HG03175 (cell line): ENCODE data around the gene VSTM4.

ENCODE experiments used
- ATAC-seq: cut with Tn5 transposase; IDR thresholded peaks from one replicate; pipeline ENCODE4 v1.9.1; 2021; ENCODE audit warnings: mild to moderate bottlenecking, moderate library complexity; ENCODE audit not compliant: unreplicated experiment

Gene VSTM4, protein sequence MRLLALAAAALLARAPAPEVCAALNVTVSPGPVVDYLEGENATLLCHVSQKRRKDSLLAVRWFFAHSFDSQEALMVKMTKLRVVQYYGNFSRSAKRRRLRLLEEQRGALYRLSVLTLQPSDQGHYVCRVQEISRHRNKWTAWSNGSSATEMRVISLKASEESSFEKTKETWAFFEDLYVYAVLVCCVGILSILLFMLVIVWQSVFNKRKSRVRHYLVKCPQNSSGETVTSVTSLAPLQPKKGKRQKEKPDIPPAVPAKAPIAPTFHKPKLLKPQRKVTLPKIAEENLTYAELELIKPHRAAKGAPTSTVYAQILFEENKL

DNA sequence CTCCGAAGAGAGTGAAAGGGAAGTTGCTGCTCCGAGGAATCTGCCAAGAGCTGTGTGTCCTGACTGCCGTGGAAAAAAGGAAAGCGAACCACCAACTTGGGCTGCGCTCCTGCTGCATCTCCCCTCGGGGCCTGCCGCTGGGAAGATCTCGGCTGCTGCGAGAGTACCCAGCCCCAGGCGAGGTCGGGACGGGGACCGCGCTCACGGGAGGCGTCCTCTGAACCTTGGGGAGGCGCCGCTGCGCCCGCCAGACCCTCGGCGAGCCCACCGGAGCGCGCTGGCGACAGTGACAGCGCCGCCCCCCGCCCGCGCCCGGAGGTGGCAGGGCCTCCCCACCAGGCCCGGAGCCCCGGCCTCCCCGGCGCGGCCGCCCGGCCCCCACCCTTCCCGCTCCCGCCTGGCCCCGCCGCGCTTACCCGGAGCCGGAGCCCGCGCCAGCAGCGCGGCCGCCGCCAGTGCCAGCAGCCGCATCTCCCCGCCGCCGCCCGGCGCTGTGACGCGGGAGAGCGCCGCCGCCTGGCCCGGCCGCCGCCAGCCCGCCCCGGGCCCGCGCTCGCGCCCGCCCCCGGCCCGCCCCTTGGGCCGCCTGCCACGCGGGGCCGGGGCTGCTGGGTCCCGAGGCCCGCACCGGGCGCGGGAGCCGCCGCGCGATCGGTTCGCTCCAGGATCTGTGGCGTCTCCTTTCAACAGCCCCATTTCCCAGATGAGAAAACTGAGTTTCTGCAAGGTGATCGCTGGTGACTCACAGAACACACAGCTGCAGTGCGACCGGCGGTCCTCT is at the start of gene VSTM4:
Gene VSTM4 (minus strand): TSS at position 508 of the 781 bp plus-strand sequence. CDS start 37 bp downstream, at position 471.
- peak; percentile 49 for ATAC-seq

DNA sequence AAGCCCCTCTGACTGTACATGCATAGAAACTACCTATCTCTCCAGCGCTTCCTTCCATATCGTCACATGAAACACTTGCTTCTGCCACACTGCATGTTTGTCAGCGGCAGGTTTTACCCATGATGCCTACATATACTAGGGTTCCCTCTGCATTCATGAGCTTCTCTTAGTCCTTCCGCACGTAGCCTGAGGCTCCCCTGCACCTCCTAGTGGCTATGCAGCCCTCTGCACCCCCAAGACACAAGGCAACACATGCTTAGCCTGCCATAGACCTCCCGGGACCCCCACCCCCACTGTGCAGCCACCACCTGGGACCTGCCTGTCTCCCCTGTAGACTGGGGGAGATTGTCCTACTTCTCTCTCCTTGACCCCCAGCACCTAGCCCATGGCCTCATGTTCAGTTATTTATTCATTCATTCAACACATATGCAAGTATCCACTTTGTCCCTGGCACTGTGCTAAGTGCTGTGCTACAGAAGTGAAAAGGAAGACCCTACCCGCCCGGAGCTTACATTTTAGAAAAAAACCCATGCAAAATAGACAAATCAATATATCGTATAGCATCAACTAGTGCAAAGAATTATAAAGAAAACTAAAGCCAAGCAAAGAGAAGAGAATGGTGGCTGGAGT is 49.4 kb upstream of the VSTM4 start:
- peak; percentile 85 for ATAC-seq

DNA sequence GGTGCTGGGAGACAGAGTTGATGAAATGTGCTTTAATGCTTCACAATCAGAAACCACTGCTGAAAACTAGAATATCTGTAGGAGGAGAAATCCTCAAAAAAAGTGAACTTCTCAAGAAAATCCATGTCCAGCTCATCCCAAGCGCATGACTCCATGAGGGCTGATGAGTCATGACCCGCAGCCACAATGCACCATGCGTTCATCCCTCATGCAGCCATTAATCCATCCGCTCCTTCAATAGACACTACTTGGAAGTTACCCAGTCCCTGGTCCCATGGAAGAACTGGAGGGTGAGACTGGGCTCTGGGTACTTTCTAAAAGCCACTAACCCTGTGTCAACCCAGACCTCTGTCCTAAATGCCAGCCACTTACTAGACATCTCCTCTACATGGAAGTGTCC is 48.4 kb upstream of the VSTM4 start:
- no peak for ATAC-seq

DNA sequence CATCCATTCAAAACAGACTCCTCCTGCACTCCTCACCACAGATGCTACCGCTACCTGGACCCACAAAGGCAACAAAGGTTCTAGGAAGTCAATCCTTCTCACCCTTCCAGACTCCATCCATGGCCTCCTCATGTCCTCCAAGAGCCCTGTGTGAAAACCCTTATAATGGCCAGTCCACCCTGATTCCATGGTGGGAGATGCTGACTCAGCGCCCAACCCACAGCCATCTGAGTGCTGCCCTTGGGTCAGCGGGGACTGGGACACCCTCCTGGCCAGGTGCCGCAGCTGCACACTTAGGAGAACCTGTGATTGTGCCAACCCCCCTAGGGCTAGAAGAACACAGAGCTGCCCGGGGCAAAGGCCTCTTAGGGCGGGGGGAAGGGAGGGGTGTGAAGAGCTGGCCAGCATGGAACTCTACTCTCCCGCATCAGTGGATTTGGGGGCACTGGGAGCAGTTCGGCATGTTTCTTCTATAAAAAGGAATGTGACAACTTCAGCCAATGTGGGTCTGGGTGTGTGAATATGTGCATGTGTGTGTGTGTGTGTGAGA is 47.5 kb upstream of the VSTM4 start:
- no peak for ATAC-seq

DNA sequence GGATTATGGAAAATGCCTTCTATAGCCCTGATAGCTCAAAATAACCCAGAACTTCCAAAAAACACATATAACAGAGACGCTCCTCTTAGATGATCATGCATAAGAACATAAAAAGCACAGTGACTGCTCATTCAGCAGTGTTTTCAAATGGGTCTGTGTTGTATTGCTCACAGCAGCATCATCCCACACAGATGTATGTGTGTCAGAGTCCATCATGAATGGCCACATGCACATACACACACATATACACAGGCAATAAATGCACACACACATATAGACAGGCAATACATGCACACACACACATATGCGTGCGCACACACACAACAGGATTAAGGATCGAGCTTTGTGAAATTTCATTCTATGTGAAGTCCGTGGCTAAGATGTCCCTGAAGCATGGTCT is 46.7 kb upstream of the VSTM4 start:
- ATAC-seq, result no peak

DNA sequence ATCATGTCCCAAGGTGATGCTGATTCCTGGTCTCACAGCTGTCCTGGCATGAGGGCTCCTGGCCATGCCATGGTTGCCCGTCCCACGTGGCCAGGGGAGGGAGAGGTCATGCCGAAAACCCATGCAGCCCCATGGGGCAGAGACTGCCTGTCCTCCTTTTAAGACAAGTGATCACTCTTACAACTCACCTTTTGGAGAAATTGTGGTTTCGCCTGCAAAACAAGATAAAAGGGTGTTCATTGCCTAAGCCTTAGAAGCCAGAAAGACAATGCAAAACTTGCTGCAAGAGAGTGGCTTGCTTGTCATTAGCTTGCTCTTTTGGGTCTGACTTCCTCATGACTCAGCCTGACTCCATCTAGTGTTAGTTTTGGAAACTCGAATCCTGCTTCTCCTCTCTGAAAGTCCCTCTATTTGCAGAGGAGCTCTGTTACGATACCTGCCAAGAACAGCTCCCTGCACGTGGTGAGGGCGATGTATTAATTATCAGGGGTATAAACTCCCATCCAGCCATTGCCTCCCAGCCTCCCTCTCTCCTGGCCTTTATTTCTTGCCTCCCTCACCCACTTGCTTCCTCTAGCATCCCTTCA is 46.2 kb upstream of the VSTM4 start:
- no peak for ATAC-seq

DNA sequence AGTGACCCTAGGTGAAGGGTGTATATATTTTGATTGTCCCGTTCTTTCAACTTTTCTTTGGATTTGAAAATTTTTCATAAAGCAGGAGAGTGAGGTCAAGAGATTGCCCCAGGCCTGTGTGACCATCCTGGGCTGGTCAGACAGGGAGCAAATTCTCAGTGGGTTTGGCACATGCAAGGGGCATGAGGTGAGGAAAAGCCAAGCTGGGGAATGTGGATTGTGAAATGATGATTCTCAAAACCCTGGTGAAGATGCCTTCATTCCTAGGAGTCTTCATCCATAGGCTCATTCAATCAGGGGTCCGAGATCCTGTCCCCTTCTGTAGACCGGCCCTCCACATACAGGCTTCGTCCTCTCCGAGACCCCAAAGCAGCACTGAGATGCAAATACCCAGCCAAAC is 45.5 kb upstream of the VSTM4 start:
- no peak for ATAC-seq

DNA sequence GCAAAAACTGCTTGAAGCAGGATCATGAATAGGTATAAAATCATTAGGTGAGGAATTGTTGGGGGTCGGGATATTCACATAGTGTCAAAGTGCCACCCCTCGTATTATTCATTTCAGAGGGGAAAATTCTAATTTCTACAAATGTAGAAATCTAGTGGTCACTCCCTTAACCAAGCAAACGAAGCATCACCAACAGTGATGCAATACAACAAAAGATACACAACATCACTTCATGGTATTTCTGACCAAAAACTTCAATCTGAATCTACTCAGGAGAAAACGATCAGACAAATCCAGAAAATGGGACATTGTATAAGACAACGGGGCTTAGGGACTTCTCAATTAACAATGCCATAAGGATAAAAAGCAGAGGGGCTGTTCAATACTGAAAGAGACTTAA is 44.8 kb upstream of the VSTM4 start:
- no peak for ATAC-seq

DNA sequence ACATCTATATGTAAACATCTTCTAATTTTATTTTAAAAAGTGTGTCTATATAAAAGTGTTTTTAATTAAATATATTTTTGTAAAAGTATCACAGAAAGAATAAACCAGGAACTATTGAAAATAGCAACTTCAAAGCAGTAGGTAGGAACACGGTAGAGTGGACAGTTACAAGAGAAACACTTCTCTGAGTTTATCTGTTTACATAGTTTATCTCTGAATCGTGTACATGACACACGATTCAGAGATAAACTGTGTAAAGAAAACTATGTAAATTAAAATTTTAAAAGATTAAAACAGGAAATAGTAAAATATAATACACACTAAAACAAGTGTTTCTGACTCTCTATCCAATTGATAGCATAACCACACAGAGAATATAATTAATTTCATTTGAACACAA is 43.6 kb upstream of the VSTM4 start:
- no peak for ATAC-seq

DNA sequence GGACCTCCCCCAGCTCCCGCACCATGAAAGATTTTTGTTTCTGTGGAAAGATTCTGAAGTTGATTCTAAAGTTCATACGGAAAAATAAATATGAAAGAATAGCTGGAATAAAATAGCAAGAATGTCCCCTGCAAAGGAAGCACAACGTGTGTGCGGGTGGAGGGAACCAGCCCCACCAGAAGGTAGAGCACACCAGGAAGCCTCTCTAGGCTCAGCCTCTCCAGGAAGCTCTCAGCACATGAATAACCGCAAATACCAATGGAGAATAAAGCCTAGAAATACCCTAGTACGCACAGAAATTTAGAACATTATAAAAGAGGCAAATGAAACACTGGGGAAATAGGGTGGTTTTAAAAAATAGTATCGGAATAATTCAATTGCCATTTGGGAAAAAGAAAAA is 43.1 kb upstream of the VSTM4 start:
- ATAC-seq, result no peak

DNA sequence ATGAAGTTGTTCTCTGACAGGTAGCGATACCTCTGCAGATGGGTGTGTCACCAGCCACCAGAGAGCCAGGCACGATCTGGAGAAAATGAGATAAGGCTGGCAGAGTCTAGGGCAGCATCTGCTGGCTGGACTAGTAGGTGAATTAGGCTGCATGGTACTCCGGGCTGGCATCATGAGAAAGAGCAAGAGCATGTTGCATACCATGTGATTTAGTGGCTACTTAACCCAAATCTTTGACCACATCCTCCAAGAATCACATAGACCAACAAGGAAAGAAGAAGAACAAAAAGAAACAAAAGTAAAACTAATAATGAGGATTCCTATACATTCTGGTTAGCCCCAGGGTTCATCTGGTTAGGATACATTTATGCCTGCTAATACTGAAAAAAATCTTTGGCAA is 41.9 kb upstream of the VSTM4 start:
- no peak for ATAC-seq

DNA sequence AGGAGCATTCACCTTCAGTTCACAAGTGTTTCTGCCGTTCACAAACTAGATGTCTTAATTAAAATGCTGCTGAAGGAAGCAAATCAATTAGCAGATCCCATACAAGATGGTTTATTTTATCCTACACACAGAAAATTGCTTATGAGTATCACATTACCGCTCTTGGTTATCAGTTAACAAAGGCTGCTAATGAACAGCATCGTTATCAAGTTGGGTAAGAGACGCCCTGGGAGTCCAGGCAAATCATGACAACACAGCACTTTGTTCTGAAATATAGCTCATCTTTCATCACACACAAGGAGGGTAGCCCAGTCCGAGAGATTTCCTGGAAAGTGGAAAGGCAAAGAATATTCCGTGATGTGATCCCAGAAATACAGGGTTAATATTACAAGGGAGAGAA is 39.3 kb upstream of the VSTM4 start:
- no peak for ATAC-seq

DNA sequence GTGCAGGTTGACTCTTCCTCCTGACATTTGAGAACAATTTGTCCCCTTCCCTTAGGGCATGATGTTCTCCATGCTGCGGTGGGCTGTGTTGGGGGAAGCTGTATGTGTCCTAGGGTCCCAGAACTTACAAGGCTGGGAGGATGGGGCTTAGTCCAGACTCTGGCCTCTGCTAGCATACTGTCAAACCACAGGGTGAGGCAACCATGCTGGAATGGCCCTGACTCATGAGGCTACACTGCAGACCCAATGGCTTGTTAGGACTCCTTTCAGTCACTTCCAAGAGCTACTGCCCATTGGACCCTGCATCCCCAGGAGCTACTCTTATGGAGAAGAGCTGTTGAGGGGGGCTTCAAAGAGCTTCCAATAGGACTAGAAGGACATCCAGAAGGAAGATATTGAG is 38.6 kb upstream of the VSTM4 start:
- ATAC-seq, result no peak

DNA sequence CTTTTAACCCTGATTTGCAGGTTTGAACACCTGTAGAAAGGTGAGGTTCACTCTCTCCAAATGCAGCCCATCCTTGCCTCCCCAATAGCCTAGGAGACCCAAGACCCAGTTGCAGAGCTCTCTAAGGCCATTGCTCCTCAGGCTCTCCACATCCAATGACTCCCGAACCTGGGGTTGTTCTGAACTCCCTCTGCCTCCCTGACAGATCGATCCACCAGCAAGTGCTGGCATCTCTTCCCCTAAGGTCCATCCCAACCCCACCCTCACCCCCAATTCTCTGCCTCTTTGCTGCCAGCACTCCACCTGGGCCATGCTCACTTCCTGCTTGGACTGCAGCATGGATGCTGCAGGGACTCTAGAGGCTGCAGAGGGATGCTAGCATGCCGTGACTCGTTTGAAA is 37.8 kb upstream of the VSTM4 start:
- ATAC-seq, result no peak

DNA sequence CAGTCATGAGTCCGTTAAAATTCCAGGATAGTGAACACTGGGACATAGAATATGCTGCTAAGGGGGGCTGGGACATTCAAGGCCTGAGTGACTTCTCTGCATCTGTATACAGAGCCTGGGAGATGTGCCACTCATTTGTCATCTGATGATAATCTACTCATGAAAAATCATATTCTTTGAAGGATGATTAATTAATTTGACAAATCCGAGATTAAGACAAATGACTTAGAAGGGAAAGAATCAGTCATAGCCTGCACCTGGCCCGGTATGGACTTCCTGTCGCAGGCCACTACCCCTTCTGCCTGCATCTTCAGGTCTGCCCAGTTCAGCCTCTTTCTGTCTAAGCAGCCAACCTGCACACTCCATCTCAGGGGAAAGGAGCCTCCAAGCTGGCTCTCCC is 37.3 kb upstream of the VSTM4 start:
- no peak for ATAC-seq

DNA sequence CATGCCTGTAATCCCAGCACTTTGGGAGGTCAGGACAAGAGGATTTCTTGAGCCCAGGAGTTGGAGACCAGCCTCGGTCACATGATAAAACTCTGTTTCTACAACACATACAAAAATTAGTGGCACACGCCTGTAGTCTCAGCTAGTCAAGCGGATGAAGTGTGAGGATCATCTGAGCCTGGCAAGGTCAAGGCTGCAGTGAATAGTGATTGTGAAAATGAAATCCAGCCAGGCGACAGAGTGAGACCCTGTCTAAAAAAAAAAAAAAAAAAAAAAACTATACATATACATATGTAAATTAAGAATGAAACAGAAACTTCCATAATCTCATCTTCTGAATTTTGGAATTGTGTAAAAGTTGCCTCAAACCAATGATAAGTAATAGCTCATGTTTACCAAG is 36.7 kb upstream of the VSTM4 start:
- peak; percentile 47 for ATAC-seq

DNA sequence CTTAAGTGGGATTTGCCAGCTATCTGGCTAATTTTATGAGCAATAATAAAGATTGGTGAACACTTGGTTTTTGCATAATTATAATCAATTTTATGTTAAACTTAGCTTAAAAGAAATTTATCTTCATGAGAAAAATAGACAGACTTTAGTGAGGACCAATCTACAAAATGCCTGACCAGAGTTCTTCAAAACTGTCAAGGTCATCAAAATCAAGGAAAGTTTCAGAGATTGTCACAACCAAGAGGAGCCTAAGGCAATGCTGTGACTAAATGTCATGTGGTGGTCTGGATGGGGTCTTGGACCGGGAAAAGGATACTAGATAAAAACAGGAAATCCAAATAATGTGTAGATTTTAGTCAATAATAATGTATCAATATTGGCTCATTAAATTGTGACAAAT is 36.2 kb upstream of the VSTM4 start:
- no peak for ATAC-seq

DNA sequence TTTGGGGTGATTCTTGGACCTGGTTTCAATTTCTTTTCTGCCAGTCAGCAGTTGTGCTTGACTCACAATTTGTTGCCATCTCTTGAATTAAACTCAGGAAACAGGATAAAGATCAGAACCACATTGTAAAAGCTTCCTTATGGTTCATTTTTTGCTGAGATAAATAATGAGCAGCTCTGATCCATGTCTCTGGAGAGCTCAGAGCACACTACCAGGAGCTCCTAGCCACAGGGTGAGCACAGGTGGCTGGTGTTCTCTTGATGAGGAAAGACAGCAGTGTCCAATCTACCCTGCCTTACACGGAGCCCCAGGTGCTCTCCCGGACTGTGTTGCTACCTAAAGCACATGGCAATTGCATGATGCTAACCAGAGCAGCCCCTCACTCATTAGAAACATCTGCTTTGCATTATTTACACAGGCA is 35.7 kb upstream of the VSTM4 start:
- no peak for ATAC-seq

DNA sequence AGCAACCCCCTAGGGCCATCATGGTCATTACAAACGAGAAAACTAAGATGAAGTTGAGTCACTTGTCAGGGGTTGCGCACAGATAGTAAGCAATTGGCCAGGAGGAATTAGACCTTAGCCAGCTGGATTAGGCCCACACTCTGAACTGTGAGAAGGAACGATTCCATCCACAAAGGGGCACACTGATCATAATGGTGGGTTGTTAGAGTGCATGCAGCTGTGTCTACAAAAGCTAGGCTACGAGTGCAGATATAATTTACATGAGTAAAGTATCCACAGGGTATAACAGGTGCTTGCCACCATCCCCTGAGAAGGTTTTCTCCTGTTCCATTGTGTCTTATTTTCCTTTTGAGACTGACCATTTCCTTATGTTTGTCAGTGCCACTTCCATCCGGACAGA is 35.1 kb upstream of the VSTM4 start:
- ATAC-seq, result no peak

DNA sequence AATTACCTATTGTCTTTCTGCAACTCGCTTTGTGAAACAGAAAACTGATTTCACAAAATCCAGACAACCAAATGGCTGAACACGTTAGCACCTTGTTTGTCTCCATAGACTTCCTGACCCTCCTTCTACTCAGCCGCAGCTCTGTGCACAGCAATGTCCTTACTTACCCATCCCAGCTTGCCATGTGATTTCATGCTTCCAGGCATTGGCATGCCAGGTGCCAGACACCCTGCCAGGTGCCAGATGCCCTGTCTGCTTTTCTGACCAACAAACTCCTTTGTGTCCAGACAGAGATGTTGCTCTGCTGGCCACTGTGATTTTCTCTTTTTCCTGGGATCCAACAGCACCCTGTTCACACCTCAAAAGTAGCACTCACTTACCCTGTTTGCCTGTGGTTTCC is 34.6 kb upstream of the VSTM4 start:
- no peak for ATAC-seq

DNA sequence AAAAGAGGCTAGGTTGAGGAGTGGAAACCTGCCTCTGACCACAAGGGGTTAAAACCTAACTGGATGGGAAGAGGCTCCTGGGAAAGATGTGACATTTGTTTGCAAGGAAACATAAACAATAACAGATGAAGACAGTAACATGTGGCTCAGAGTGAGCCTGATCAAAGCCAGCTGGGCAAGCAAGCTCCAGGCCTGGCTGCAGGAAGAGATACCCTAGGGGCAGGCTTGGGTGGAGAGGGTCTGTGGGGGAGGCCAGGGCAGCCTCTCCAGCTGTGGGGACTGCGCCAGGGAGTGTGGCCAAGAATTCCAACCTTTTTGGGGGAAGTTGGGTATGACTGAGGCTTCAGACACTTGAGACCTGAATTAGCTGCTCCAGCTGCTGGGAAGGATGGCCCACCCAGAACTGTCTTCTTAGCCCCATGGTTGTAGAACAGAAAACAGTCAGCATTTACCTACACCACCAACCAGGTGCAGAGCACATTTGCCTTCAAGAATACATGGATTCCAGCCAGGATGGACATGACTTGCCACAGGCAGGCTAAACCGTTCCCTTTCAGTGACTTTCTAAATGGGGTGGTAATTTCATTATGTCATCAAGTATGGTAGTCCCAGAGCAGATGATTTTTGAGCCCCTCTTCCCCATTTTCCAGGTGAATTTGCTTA is 28.9 kb upstream of the VSTM4 start:
- ATAC-seq, result no peak
